Thoracic aorta (tissue), 2 donors: ENCODE results near the gene NAA11. TPM values are rescaled to one million over a fixed set of nuclear protein-coding genes. Genes with fewer than 3 reads are reported as not detected.
"Not testable (repeated sequence)": the region's sequence is repeated elsewhere in the genome, so short reads cannot be mapped to it uniquely, and the experiment has no call there.

Source experiments
- ATAC-seq: fragments of 150-250 bp; one replicate; pipeline ENCODE4 v1.8.0; 2017; ENCODE audit warnings: low read depth; ENCODE audit not compliant: insufficient number of reproducible peaks, low FRiP score
- DNase-seq: peaks from one replicate; pipeline ENCODE4 v3.0.0-alpha.2; 2020; ENCODE audit warnings: low spot score
- H3K27ac ChIP-seq, 2 donors: fragments of 200-600 bp; sonication (generic); 1 replicate in 1 of 2; 2 replicates in 1 of 2; pipeline ENCODE4 v1.5.1; 2016; ENCODE audit warnings: mild to moderate bottlenecking in 2 of 2, moderate library complexity in 2 of 2
- H3K27me3 ChIP-seq: fragments of 200-600 bp; sonication (generic); replicated peaks from 2 replicates; pipeline ENCODE4 v1.6.0; 2016; ENCODE audit warnings: mild to moderate bottlenecking; ENCODE audit not compliant: insufficient read depth
- H3K36me3 ChIP-seq: fragments of 200-600 bp; sonication (generic); one replicate; pipeline ENCODE4 v1.5.1; 2016
- H3K4me1 ChIP-seq, 2 donors: fragments of 200-600 bp; sonication (generic); 1 replicate in 1 of 2; 2 replicates in 1 of 2; pipeline versions ENCODE4 v1.5.1 to v1.6.0; 2016; ENCODE audit warnings: low read depth in 2 of 2, mild to moderate bottlenecking in 1 of 2; ENCODE audit not compliant: control insufficient read depth in 1 of 2
- H3K4me3 ChIP-seq: fragments of 200-600 bp; sonication (generic); 2 replicates; pipeline ENCODE4 v1.5.1; 2016; ENCODE audit warnings: mild to moderate bottlenecking
- H3K9me3 ChIP-seq: fragments of 200-600 bp; sonication (generic); 2 replicates; pipeline ENCODE4 v1.5.1; 2016
- CTCF ChIP-seq: fragments of 200-600 bp; sonication (generic); IDR thresholded peaks from one replicate; pipeline ENCODE4 v1.5.1; 2019; ENCODE audit warnings: antibody characterized with exemption
- total RNA-seq, 2 donors: library from RNA; depleted of rRNA; stranded (reverse); fragments of >200 nt; gene quantifications; one replicate each; pipeline versions ENCODE4 v1.1.0 to v1.2.3, GENCODE V29; 2016

Gene NAA11
- total RNA-seq, 2 donors from 2014 or later = not detected

DNA sequence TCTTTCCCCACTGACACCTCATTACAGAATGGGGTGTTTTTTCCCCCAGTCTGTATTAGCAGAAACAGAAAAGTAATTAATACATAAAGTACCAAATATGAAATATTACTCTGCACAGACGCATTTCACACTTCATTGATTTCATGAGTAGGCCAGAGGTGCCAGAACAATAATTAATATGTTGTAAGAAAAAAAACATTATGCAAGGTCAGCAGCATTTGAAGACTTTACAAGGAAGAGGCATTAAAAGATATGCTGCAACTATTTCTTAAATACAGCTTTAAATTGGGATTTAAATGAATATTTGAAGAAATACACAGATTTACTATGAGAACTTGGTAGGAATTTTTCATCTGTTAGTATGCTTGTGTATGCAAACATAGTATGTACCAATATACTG lies 37.7 kb downstream of the NAA11 start:
- H3K4me1 ChIP-seq = no peaks in the 10 kb centered on the region
- no peaks in the 10 kb centered on the region for H3K36me3 ChIP-seq
- H3K9me3 ChIP-seq = no peaks in the 10 kb centered on the region
- no peak overlapping the region for H3K4me3 ChIP-seq
- H3K27me3 ChIP-seq = no peaks in the 10 kb centered on the region
- H3K27ac ChIP-seq = no peak overlapping the region
- DNase-seq = no peak
- no peak for TF ChIP-seq CTCF
- ATAC-seq = no peak

DNA sequence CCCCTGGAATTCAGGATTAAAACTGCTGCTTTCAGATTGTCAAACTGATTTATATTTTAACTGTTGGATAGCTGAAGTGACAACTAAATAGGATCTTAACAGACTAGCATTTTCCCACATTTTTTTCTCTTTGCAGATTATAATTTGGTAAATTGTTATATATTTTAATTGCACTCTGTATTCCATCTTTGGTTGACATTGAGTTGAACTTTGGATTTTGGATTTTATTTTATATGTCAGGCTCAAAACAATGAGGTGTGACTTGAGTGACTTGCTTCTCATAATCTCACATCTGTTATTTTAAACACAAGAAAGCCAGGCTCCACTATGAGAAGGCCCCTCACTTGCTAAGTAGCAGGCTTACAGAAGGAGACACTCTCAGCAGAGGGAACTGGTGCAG lies 38.1 kb downstream of the NAA11 start:
- no peaks in the 10 kb centered on the region for H3K9me3 ChIP-seq
- ATAC-seq (no peak), DNase-seq (no peak)
- H3K36me3 ChIP-seq = no peaks in the 10 kb centered on the region
- no peak overlapping the region for H3K27ac ChIP-seq
- no peak overlapping the region for H3K4me3 ChIP-seq
- no peaks in the 10 kb centered on the region for H3K27me3 ChIP-seq
- TF ChIP-seq CTCF = no peak
- H3K4me1 ChIP-seq = no peaks in the 10 kb centered on the region

DNA sequence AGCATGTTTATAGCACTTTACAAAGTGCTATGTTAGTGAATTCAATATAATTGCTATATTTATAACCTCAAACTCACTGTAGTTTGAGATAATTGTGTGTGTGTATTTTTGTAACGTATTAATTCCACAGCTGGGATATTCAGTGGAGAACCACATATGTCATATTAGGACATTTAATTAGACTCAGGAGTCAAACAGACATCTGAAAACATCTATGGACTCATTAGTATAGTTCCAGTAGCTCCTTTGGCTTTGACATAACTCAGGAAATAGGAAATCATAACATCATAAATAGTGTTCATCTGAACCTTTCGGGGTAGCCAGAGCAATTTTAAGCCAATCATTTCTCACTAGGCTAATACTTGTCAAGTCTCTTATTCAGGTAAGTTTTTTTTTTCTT lies 38.8 kb downstream of the NAA11 start:
- DNase-seq (no peak), ATAC-seq (no peak)
- no peaks in the 10 kb centered on the region for H3K36me3 ChIP-seq
- H3K4me1 ChIP-seq = peaks cover 0 to 3% of the 10 kb centered on the region in 2 donors
- no peaks in the 10 kb centered on the region for H3K27me3 ChIP-seq
- no peak for TF ChIP-seq CTCF
- no peak overlapping the region for H3K4me3 ChIP-seq
- no peaks in the 10 kb centered on the region for H3K9me3 ChIP-seq
- H3K27ac ChIP-seq = no peak overlapping the region

GRCh38 chr4:79281566-79282359 lies 44.1 kb downstream of the NAA11 start:
- H3K4me1 ChIP-seq = peaks cover 0 to 12% of the 10 kb centered on the region in 2 donors
- no peaks in the 10 kb centered on the region for H3K9me3 ChIP-seq
- H3K4me3 ChIP-seq = no peak overlapping the region
- no peaks in the 10 kb centered on the region for H3K27me3 ChIP-seq
- no peaks in the 10 kb centered on the region for H3K36me3 ChIP-seq
- DNase-seq = no peak
- ATAC-seq = no peak
- TF ChIP-seq CTCF = no peak
- H3K27ac ChIP-seq = no peak overlapping the region

DNA sequence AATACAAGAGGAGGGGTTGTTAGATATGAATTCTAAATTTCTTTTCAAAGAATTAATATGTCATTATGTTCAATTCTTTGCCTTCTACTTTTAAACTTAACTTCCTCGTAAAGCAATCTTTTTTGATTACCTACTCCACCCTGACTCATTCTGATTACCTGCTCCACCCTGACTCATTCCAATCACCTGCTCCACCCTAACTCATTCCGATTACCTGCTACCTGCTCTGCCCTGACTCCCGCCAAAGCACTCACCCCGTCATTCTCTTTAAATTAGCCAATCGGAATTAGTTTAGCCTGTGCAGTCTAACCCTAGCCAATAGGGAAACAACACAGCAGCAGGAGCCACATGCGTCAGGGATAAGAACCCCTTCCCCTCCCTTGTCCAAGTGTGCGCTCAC lies 48.4 kb downstream of the NAA11 start:
- not testable (repeated sequence) for H3K9me3 ChIP-seq, H3K27me3 ChIP-seq, H3K4me3 ChIP-seq, DNase-seq, H3K27ac ChIP-seq, H3K36me3 ChIP-seq, ATAC-seq
- peaks cover 7 to 30% of the 10 kb centered on the region in 2 donors for H3K4me1 ChIP-seq

- no peak overlapping the region for H3K27ac ChIP-seq
- ATAC-seq (no peak), DNase-seq (no peak)
- H3K36me3 ChIP-seq = no peaks in the 10 kb centered on the region
- no peaks in the 10 kb centered on the region for H3K9me3 ChIP-seq
- no peaks in the 10 kb centered on the region for H3K27me3 ChIP-seq
- TF ChIP-seq CTCF = no peak
- H3K4me3 ChIP-seq = no peak overlapping the region
- H3K4me1 ChIP-seq = peaks cover 13 to 28% of the 10 kb centered on the region in 2 donors
Measured at GRCh38 chr4:79273915-79274314, 51.9 kb downstream of the NAA11 start.
